ENCODE results near the gene CBFB. TPM values are rescaled to one million over a fixed set of nuclear protein-coding genes. Genes with fewer than 3 reads are reported as not detected.

CBFB gene
- total RNA-seq, 2 donors from 2014 or later = 41.5 TPM

- Histone ChIP-seq H3K9me3 (no peaks in the 10 kb centered on the region), H3K36me3 (no peaks in the 10 kb centered on the region), H3K4me3 (no peak overlapping the region), H3K27me3 (no peaks in the 10 kb centered on the region), H3K4me1 (no peaks in the 10 kb centered on the region), H3K9ac (ENCODE audit: low read depth in 2 of 2, low read length in 2 of 2) (no peak overlapping the region), H3K27ac (no peak overlapping the region)
- intact Hi-C loops (cut with DNase I) = no loop called here
- no peak for DNase-seq
- TF ChIP-seq CTCF (IDR thresholded peaks at IDR 0.05) = no peak
These were observed 5.3 kb upstream of the CBFB start for GRCh38 chr16:67023689-67024088.

- H3K27me3 ChIP-seq = no peaks in the 10 kb centered on the region
- H3K4me3 ChIP-seq = no peak overlapping the region
- no peak for DNase-seq
- H3K9ac ChIP-seq (ENCODE audit: low read depth in 2 of 2, low read length in 2 of 2) = no peak overlapping the region
- no peak overlapping the region for H3K27ac ChIP-seq
- intact Hi-C loops (cut with DNase I) = no loop called here
- TF ChIP-seq CTCF (IDR thresholded peaks at IDR 0.05) = no peak
- H3K4me1 ChIP-seq = no peaks in the 10 kb centered on the region
- no peaks in the 10 kb centered on the region for H3K36me3 ChIP-seq
- H3K9me3 ChIP-seq = no peaks in the 10 kb centered on the region
These were observed 4.4 kb upstream of the CBFB start for GRCh38 chr16:67024384-67025209.

GRCh38 chr16:67025210-67025550 is 3.8 kb upstream of the CBFB start:
- no peaks in the 10 kb centered on the region for H3K27me3 ChIP-seq
- H3K4me3 ChIP-seq = no peak overlapping the region
- no peak for DNase-seq
- intact Hi-C loops (cut with DNase I) = no loop called here
- H3K36me3 ChIP-seq = no peaks in the 10 kb centered on the region
- H3K9ac ChIP-seq (ENCODE audit: low read depth in 2 of 2, low read length in 2 of 2) = no peak overlapping the region
- H3K9me3 ChIP-seq = no peaks in the 10 kb centered on the region
- no peak overlapping the region for H3K27ac ChIP-seq
- TF ChIP-seq CTCF (IDR thresholded peaks at IDR 0.05) = no peak
- H3K4me1 ChIP-seq = no peaks in the 10 kb centered on the region

- no peak for DNase-seq
- Histone ChIP-seq H3K27me3 (no peaks in the 10 kb centered on the region), H3K4me3 (no peak overlapping the region), H3K27ac (no peak overlapping the region), H3K36me3 (no peaks in the 10 kb centered on the region), H3K4me1 (peaks cover 5% of the 10 kb centered on the region), H3K9ac (ENCODE audit: low read depth in 2 of 2, low read length in 2 of 2) (no peak overlapping the region), H3K9me3 (no peaks in the 10 kb centered on the region)
- intact Hi-C loops (cut with DNase I) = no loop called here
- no peak for TF ChIP-seq CTCF (IDR thresholded peaks at IDR 0.05)
These were observed 2.4 kb upstream of the CBFB start for GRCh38 chr16:67026570-67026969.

- TF ChIP-seq CTCF (IDR thresholded peaks at IDR 0.05) = no peak
- Histone ChIP-seq H3K4me3 (no peak overlapping the region), H3K36me3 (no peaks in the 10 kb centered on the region), H3K4me1 (peaks cover 5% of the 10 kb centered on the region), H3K27me3 (no peaks in the 10 kb centered on the region), H3K9me3 (no peaks in the 10 kb centered on the region), H3K27ac (no peak overlapping the region), H3K9ac (ENCODE audit: low read depth in 2 of 2, low read length in 2 of 2) (no peak overlapping the region)
- intact Hi-C loops (cut with DNase I) = no loop called here
- DNase-seq = no peak
These were observed 1.9 kb upstream of the CBFB start for GRCh38 chr16:67027046-67027445.

Data from colonic mucosa (tissue), 4 donors.